Measurements from ENCODE around the gene SLCO4C1. TPM values are rescaled to one million over a fixed set of nuclear protein-coding genes. Genes with fewer than 3 reads are reported as not detected.

SLCO4C1 gene
- total and polyA plus RNA-seq, 2 of the 13 experiments (the other 11 are each of a cell fraction or from before 2014, with no cell fraction given): 1.3 to 7.8 TPM

GRCh38 chr5:102296178-102296817 lies at the start of gene SLCO4C1 (continued):
- TF ChIP-seq ZNF691 (CRISPR knock-in tag; IDR thresholded peaks at IDR 0.05; ENCODE audit: borderline replicate concordance, low read depth) (no peak), MEF2D (CRISPR knock-in tag; IDR thresholded peaks at IDR 0.05) (peak; percentile 57; the same call in 1 of the 2 replicates), ZNF605 (CRISPR knock-in tag; IDR thresholded peaks at IDR 0.05) (peak; percentile 77), ZNF549 (CRISPR knock-in tag; IDR thresholded peaks at IDR 0.05) (peak; percentile 68; the same call in 1 of the 2 replicates), ZNF720 (CRISPR knock-in tag; IDR thresholded peaks at IDR 0.05) (no peak), ZNF232 (CRISPR knock-in tag; IDR thresholded peaks at IDR 0.05; ENCODE audit: borderline replicate concordance) (peak; percentile 83; the same call in 1 of the 2 replicates), TAF1 (CRISPR knock-in tag; IDR thresholded peaks at IDR 0.05) (peak; percentile 78; the same call in 1 of the 2 replicates), U2AF2 (IDR thresholded peaks at IDR 0.05; ENCODE audit: low read depth, low read length) (no peak), ERF (CRISPR knock-in tag; IDR thresholded peaks at IDR 0.05) (peak; percentile 48), ZSCAN12 (CRISPR knock-in tag; IDR thresholded peaks at IDR 0.05) (no peak), ARID3A (IDR thresholded peaks at IDR 0.05; ENCODE audit: low read depth, low read length) (no peak), ZNF430 (CRISPR knock-in tag; IDR thresholded peaks at IDR 0.05) (0 out of 2 replicates have a peak, but pooled peaks have one; percentile 70), ZNF530 (CRISPR knock-in tag; IDR thresholded peaks at IDR 0.05; ENCODE audit: low read depth) (no peak), XBP1 (CRISPR knock-in tag; IDR thresholded peaks at IDR 0.05) (no peak), ZIK1 (CRISPR knock-in tag; IDR thresholded peaks at IDR 0.05; ENCODE audit: borderline replicate concordance, low read depth) (no peak), ZBTB42 (CRISPR knock-in tag; IDR thresholded peaks at IDR 0.05) (no peak), TCF12 (IDR thresholded peaks at IDR 0.05) (no peak), TCF12 (CRISPR knock-in tag; IDR thresholded peaks at IDR 0.05) (no peak), FOXK2 (IDR thresholded peaks at IDR 0.05) (no peak), ELF4 (CRISPR knock-in tag; IDR thresholded peaks at IDR 0.05; ENCODE audit: borderline replicate concordance) (no peak), BRCA1 (CRISPR knock-in tag; IDR thresholded peaks at IDR 0.05) (0 out of 2 replicates have a peak, but pooled peaks have one; percentile 43), ZBTB2 (CRISPR knock-in tag; IDR thresholded peaks at IDR 0.05; ENCODE audit: low read depth) (no peak), PRMT3 (CRISPR knock-in tag; IDR thresholded peaks at IDR 0.05; ENCODE audit: borderline replicate concordance, low read depth) (no peak)
- TF ChIP-seq, protein P1, sequence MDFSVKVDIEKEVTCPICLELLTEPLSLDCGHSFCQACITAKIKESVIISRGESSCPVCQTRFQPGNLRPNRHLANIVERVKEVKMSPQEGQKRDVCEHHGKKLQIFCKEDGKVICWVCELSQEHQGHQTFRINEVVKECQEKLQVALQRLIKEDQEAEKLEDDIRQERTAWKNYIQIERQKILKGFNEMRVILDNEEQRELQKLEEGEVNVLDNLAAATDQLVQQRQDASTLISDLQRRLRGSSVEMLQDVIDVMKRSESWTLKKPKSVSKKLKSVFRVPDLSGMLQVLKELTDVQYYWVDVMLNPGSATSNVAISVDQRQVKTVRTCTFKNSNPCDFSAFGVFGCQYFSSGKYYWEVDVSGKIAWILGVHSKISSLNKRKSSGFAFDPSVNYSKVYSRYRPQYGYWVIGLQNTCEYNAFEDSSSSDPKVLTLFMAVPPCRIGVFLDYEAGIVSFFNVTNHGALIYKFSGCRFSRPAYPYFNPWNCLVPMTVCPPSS (IDR thresholded peaks at IDR 0.05): no peak
- TF ChIP-seq, protein P2, sequence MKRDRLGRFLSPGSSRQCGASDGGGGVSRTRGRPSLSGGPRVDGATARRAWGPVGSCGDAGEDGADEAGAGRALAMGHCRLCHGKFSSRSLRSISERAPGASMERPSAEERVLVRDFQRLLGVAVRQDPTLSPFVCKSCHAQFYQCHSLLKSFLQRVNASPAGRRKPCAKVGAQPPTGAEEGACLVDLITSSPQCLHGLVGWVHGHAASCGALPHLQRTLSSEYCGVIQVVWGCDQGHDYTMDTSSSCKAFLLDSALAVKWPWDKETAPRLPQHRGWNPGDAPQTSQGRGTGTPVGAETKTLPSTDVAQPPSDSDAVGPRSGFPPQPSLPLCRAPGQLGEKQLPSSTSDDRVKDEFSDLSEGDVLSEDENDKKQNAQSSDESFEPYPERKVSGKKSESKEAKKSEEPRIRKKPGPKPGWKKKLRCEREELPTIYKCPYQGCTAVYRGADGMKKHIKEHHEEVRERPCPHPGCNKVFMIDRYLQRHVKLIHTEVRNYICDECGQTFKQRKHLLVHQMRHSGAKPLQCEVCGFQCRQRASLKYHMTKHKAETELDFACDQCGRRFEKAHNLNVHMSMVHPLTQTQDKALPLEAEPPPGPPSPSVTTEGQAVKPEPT (CRISPR knock-in tag; IDR thresholded peaks at IDR 0.05; ENCODE audit: low read depth): peak; percentile 21; the same call in 1 of the 2 replicates
